Endothelial cell (in vitro differentiated cells): ENCODE data around the gene SPG7. TPM values are rescaled to one million over a fixed set of nuclear protein-coding genes. Genes with fewer than 3 reads are reported as not detected.
A peak's percentile ranks its signal among the peaks of the same experiment; 100 is the strongest.

Experiments
- DNase-seq: peaks from one replicate; pipeline ENCODE4 v3.0.0; 2021; ENCODE audit warnings: low spot score
- H3K27ac Mint-ChIP-seq: one replicate; pipeline ENCODE4 v1.8.0; 2021; ENCODE audit warnings: mixed read lengths, inconsistent platforms; ENCODE audit not compliant: unreplicated experiment
- H3K27me3 Mint-ChIP-seq: one replicate; pipeline ENCODE4 v1.8.0; 2021; ENCODE audit warnings: mild to moderate bottlenecking, moderate library complexity, mixed read lengths, inconsistent platforms; ENCODE audit not compliant: unreplicated experiment
- H3K36me3 Mint-ChIP-seq: one replicate; pipeline ENCODE4 v1.8.0; 2021; ENCODE audit warnings: mild to moderate bottlenecking, low read depth, mixed read lengths, inconsistent platforms; ENCODE audit not compliant: unreplicated experiment
- H3K4me1 Mint-ChIP-seq: one replicate; pipeline ENCODE4 v1.8.0; 2021; ENCODE audit warnings: mild to moderate bottlenecking, mixed read lengths, inconsistent platforms; ENCODE audit not compliant: unreplicated experiment
- H3K4me3 Mint-ChIP-seq: one replicate; pipeline ENCODE4 v1.8.0; 2021; ENCODE audit warnings: mild to moderate bottlenecking, mixed read lengths, inconsistent platforms; ENCODE audit not compliant: unreplicated experiment
- H3K9me3 Mint-ChIP-seq: one replicate; pipeline ENCODE4 v1.8.0; 2021; ENCODE audit warnings: mixed read lengths, inconsistent platforms; ENCODE audit not compliant: unreplicated experiment
- total RNA-seq: library from RNA; stranded (reverse); fragmentation: NEBNext Ultra II Directional; extraction: Animal tissue kit (Norgen Biotek cat#: 25700); gene quantifications from one replicate; pipeline ENCODE4 v1.2.1, GENCODE V29; 2021; ENCODE audit not compliant: unreplicated experiment
- TF ChIP-seq, protein P1 (sequence below): fragments of 200-600 bp; sonication (generic); IDR thresholded peaks from one replicate; pipeline ENCODE4 v1.5.0; 2021; ENCODE audit warnings: antibody characterized with exemption; ENCODE audit not compliant: unreplicated experiment

SPG7 gene
- total RNA-seq, 1 donor from 2014 or later: 207 TPM

DNA sequence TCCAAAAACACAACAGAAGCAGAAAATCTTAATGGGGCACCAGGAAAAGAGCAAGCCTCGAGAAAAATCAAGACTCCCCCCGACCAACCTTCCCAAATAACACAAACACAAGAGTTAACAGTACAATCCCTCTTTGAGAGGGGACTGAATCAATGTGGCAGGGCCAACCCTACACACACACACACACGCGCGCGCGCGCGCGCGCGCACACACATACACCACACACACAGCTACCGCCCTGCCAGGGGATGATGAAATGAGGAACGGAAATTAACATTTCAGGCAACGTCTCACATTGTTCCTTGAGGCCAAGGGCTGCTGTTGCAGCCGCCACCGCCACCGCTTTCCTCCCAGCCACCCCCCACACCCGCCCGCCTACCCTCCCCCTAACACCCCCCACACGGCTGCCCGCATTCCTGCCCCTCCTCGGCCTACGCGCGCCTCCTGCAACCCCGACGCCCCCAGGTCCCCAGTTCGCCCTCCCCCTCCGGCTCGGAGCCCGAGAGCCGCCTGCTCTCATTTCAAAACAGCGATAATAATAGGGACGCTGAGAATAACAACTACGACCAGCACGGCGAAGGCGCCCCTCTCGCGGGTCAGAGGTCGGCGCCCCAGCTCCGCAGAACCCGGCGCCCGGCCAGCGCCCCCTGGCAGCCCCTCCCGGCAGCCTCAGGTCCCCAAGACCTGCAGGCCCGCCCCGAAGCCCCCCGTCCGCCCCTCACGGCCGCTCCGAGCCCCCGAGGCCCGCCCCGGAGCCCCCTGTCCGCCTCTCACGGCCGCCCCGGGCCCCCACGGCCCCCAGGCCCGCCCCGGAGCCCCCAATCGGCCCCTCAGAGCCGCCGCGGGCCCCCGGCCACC lies 18.9 kb upstream of the SPG7 start:
- Mint-ChIP-seq H3K27me3 (peaks cover 15% of the 10 kb centered on the region), H3K9me3 (no peaks in the 10 kb centered on the region), H3K4me1 (peaks cover 54% of the 10 kb centered on the region), H3K27ac (peak overlapping the region; percentile 96), H3K4me3 (peak overlapping the region; percentile 95), H3K36me3 (peaks cover 8% of the 10 kb centered on the region)
- TF ChIP-seq, protein P1, sequence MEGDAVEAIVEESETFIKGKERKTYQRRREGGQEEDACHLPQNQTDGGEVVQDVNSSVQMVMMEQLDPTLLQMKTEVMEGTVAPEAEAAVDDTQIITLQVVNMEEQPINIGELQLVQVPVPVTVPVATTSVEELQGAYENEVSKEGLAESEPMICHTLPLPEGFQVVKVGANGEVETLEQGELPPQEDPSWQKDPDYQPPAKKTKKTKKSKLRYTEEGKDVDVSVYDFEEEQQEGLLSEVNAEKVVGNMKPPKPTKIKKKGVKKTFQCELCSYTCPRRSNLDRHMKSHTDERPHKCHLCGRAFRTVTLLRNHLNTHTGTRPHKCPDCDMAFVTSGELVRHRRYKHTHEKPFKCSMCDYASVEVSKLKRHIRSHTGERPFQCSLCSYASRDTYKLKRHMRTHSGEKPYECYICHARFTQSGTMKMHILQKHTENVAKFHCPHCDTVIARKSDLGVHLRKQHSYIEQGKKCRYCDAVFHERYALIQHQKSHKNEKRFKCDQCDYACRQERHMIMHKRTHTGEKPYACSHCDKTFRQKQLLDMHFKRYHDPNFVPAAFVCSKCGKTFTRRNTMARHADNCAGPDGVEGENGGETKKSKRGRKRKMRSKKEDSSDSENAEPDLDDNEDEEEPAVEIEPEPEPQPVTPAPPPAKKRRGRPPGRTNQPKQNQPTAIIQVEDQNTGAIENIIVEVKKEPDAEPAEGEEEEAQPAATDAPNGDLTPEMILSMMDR: no peak
- peak; percentile 68 for DNase-seq

DNA sequence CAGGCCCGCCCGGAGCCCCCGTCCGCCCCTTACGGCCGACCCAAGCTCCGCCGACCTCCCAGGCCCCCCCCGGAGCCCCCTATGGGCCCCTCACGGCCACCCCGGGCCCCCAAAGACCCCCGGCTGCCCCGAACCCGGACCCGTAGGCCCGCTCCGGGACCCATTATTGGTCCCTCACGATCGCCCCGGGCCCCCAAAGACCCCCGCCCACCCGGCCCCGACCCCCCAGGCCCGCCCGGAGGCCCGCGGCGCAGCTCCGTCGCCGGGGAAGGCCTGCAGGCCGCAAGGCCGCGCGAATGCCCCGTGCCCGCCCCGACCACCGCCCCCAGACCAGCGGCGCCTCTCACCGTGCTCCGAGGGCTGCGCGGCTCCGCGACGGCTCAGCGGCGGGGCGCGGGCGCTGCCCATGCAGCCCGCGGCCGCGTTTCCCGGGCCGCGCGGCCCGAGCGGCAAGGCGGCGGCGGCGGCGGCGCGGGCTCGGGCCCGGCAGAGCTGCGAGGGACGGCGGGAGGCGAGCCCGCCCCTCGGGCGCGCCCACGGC lies 18.2 kb upstream of the SPG7 start:
- DNase-seq: peak; percentile 20
- Mint-ChIP-seq H3K27me3 (peaks cover 15% of the 10 kb centered on the region), H3K27ac (no peak overlapping the region), H3K4me3 (no peak overlapping the region), H3K4me1 (peaks cover 47% of the 10 kb centered on the region), H3K9me3 (no peaks in the 10 kb centered on the region), H3K36me3 (peaks cover 8% of the 10 kb centered on the region)
- TF ChIP-seq, protein P1: no peak

DNA sequence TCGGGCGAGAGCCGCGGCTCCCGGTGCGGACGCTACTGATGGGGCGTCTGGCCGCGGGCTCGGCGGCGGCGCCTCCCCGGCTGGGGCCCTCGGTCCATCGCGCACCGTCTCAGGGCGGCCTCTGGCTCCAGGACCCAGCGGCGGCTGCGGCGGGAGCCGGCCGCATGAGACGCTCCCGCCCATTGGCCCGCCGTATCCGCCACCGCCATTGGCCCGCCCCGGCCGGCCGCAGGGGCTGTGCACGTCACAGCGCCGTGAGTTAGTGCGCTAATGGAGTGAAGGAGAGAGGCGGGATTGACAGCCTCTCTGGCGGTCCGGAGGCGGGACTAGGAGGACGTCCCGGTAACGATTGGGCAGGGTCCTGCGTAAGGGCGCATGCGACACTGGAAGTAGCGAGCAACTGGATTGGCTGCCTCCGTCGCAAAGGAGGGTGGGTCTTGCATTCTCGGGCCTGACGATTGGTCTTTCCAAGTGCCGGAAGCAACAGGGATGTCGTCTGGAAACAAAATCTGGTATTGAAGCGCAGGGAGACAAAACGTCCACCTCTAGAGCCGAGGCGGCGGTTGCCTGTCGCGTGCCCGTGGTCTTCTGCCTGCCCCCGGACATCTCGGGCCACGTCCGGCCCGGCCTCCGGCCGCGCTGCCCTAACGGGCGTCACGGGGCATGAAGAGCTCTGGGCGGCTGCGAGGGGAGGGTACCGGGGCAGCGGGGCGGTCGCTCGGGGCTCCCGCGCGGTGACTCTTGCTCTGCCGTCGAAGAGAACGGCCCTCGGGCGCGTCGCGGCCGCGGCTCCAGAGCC lies 17.6 kb upstream of the SPG7 start, which contains the start of gene ANKRD11:
Gene ANKRD11 (minus strand): TSS at position 123 of the 799 bp plus-strand sequence. CDS start 173,542 bp downstream, outside the sequence.
- no peaks in the 10 kb centered on the region for H3K9me3 Mint-ChIP-seq
- peaks cover 8% of the 10 kb centered on the region for H3K36me3 Mint-ChIP-seq
- peak within 1 kb of the TSS; percentile 96 for H3K27ac Mint-ChIP-seq
- H3K27me3 Mint-ChIP-seq: peaks cover 15% of the 10 kb centered on the region
- H3K4me3 Mint-ChIP-seq: peak within 1 kb of the TSS; percentile 95
- TF ChIP-seq, protein P1: no peak
- H3K4me1 Mint-ChIP-seq: peaks cover 46% of the 10 kb centered on the region
- DNase-seq: peak; percentile 95

DNA sequence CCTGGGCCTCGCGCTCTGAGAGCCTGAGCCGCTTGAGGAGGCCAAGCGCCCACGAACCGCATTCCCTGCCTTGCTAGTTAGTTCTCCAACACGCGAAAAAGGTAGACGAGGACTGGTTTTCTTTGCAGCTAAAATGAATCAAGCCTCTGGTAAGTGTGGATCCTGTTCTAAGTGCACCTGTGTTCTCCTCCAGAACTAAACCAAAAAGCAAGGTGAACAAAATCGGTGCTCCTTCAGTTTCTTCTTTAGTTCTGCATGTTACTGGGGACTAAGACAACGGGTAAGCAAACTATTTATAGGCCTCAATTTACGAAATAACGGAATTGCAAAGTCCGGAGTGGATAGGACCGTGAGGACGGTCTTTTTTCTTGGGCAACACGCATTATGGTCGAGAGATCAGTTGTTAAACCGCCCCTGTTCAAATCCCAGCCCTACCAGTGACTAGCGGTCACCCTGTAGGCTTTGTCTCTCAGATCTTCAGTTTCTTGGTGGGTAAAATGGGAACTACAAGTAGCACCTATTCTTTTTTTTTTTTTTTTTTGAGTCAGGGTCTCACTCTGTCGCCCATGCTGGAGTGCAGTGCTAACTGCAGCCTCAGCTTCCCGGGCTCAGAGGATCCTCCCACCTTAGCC lies 16.8 kb upstream of the SPG7 start:
- H3K9me3 Mint-ChIP-seq: no peaks in the 10 kb centered on the region
- H3K27ac Mint-ChIP-seq: peak overlapping the region; percentile 87
- peaks cover 8% of the 10 kb centered on the region for H3K36me3 Mint-ChIP-seq
- TF ChIP-seq, protein P1: peak; percentile 20
- peak overlapping the region; percentile 95 for H3K4me3 Mint-ChIP-seq
- DNase-seq: no peak
- peaks cover 15% of the 10 kb centered on the region for H3K27me3 Mint-ChIP-seq
- H3K4me1 Mint-ChIP-seq: peaks cover 40% of the 10 kb centered on the region
